Esophagus muscularis mucosa (tissue), 4 donors: ENCODE data around the gene TEX53. TPM values are rescaled to one million over a fixed set of nuclear protein-coding genes. Genes with fewer than 3 reads are reported as not detected.

Source experiments
- DNase-seq: peaks from one replicate; pipeline ENCODE4 v3.0.0-alpha.2; 2017; ENCODE audit errors: extremely low spot score
- H3K27ac ChIP-seq, 4 donors: fragments of 200-600 bp; sonication (generic); replicated peaks in 1 of 4; 1 replicate in 3 of 4; 2 replicates in 1 of 4; pipeline ENCODE4 v1.5.1; 2016 to 2019; ENCODE audit warnings: mild to moderate bottlenecking in 1 of 4
- H3K27me3 ChIP-seq, 4 donors: fragments of 200-600 bp; sonication (generic); one replicate each; pipeline versions ENCODE4 v1.5.1 to v1.6.0; 2016 to 2019
- H3K36me3 ChIP-seq, 4 donors: fragments of 200-600 bp; sonication (generic); one replicate each; pipeline ENCODE4 v1.5.1; 2016 to 2019
- H3K4me1 ChIP-seq, 4 donors: fragments of 200-600 bp; sonication (generic); one replicate each; pipeline ENCODE4 v1.5.1; 2016 to 2019
- H3K4me3 ChIP-seq, 4 donors: fragments of 200-600 bp; sonication (generic); 1 replicate in 2 of 4; 2 replicates in 2 of 4; pipeline ENCODE4 v1.5.1; 2016 to 2019; ENCODE audit warnings: mild to moderate bottlenecking in 4 of 4, moderate library complexity in 1 of 4
- H3K9me3 ChIP-seq, 4 donors: fragments of 200-600 bp; sonication (generic); 1 replicate in 3 of 4; 2 replicates in 1 of 4; pipeline ENCODE4 v1.5.1; 2016 to 2019
- EP300 ChIP-seq: sonication (generic); formaldehyde crosslinking; IDR thresholded peaks from one replicate; pipeline ENCODE4 v1.6.1; 2017; ENCODE audit warnings: antibody characterized with exemption
- POLR2A ChIP-seq: fragments of 450-650 bp; IDR thresholded peaks from one replicate; pipeline ENCODE4 v1.6.1; 2017; ENCODE audit warnings: antibody characterized with exemption, moderate library complexity, mild to moderate bottlenecking, low read depth
- POLR2AphosphoS5 ChIP-seq, 2 donors: sonication (generic); formaldehyde crosslinking; IDR thresholded peaks; one replicate each; pipeline ENCODE4 v1.6.1; 2017; ENCODE audit warnings: antibody characterized with exemption in 2 of 2
- WGBS: methylation state at CpG from one replicate; pipeline ENCODE4 v1.1.5; 2018; 5-methylcytosine and 5-hydroxymethylcytosine counted together
- intact Hi-C: fragments of 100-400 bp; cut with DNase I; formaldehyde crosslinking; loops from one replicate; pipeline ENCODE4 v1.15.1; 2023
- total RNA-seq, 4 donors: library from RNA; depleted of rRNA; stranded (reverse); fragments of >200 nt; gene quantifications; one replicate each; pipeline versions ENCODE4 v1.1.0 to v1.2.1, GENCODE V29; 2016
- TF ChIP-seq, protein P1 (sequence below), 3 experiments: fragments of 200-600 bp in 2 of 3; fragments of 450-650 bp in 1 of 3; sonication (generic) in 2 of 3; IDR thresholded peaks; one replicate each; pipeline ENCODE4 v1.5.1; 2017 to 2019; ENCODE audit warnings: antibody characterized with exemption in 3 of 3, mild to moderate bottlenecking in 2 of 3, moderate library complexity in 1 of 3

Gene TEX53
- total RNA-seq, 4 donors from 2014 or later, result not detected

DNA sequence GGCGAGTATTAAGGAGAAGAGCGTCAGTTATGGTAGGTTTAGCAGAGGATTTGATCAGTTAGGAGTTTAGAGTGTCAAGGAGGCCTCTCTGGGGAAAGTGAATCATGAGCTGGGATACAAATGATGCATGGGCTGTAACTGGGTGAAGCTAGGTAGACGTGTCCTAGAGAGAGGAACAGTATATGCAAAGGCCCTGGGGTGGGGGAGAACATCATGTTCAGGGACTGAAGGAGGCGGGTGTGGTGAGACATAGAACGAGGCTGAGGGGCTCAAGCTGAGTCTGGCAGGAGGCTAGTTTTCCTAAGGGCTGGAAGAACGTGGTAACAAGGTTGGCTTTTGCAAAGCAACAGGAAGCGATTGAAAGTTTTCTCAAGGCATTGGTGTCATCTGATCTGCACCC lies 36.0 kb downstream of the TEX53 start:
- 85% methylated on average over 7 of the region's 7 CpGs for WGBS
- no peak for DNase-seq
- Histone ChIP-seq H3K27me3 (no peaks in the 10 kb centered on the region), H3K36me3 (peaks cover 0 to 63% (median 22%) of the 10 kb centered on the region in 4 donors), H3K4me1 (peaks cover 0 to 26% (median 22%) of the 10 kb centered on the region in 4 donors), H3K27ac (peak overlapping the region in 1 of 4 donors; percentile 23), H3K9me3 (no peaks in the 10 kb centered on the region), H3K4me3 (no peak overlapping the region)
- TF ChIP-seq EP300, result no peak
- no peak for TF ChIP-seq POLR2A
- TF ChIP-seq, protein P1, sequence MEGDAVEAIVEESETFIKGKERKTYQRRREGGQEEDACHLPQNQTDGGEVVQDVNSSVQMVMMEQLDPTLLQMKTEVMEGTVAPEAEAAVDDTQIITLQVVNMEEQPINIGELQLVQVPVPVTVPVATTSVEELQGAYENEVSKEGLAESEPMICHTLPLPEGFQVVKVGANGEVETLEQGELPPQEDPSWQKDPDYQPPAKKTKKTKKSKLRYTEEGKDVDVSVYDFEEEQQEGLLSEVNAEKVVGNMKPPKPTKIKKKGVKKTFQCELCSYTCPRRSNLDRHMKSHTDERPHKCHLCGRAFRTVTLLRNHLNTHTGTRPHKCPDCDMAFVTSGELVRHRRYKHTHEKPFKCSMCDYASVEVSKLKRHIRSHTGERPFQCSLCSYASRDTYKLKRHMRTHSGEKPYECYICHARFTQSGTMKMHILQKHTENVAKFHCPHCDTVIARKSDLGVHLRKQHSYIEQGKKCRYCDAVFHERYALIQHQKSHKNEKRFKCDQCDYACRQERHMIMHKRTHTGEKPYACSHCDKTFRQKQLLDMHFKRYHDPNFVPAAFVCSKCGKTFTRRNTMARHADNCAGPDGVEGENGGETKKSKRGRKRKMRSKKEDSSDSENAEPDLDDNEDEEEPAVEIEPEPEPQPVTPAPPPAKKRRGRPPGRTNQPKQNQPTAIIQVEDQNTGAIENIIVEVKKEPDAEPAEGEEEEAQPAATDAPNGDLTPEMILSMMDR (IDR thresholded peaks at IDR 0.05), result no peak
- TF ChIP-seq POLR2AphosphoS5 (IDR thresholded peaks at IDR 0.05), result no peak
- intact Hi-C loops, result no loop called here

DNA sequence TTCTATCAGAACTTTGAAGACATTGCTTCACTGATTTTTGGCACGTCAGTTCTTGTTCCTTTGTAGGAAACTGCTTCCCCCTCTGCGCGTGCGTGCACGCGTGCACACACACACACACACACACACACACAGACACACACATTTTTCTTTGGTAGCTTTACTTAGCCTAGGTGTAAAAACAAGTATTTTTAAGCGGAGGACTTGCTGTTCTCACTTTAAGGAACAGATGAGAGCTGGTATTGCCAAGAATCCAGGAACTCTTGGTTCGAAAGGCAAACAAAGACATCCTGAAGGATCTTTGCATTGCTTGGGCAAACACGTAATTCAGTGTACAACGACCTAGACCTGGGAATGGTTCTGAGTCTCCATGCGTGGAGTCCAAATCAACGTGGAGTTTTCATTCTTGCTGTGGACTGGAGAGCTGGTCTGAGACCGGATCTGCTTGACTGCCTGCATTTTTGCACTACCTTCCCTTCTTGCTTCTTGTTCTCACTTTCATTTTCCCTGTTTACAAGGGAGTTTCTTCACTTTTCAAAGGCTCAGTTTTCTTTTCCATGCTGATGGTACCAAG lies 38.3 kb downstream of the TEX53 start:
- Histone ChIP-seq H3K27me3 (no peaks in the 10 kb centered on the region), H3K36me3 (peaks cover 0 to 43% (median 14%) of the 10 kb centered on the region in 4 donors), H3K4me1 (peaks cover 0 to 35% (median 29%) of the 10 kb centered on the region in 4 donors), H3K9me3 (no peaks in the 10 kb centered on the region), H3K27ac (peak overlapping the region in 3 of 4 donors; percentile 25 to 27 (median 26)), H3K4me3 (peak overlapping the region in 1 of 4 donors; percentile 35)
- 87% methylated on average over 13 of the region's 13 CpGs for WGBS
- intact Hi-C loops, result loop anchor here (10.0 kb wide), 1 partner anchor 114 kb away; the partner anchor contains the start of gene WHRN
- no peak for TF ChIP-seq POLR2A
- TF ChIP-seq, protein P1 (IDR thresholded peaks at IDR 0.05), result no peak
- TF ChIP-seq EP300, result no peak
- TF ChIP-seq POLR2AphosphoS5 (IDR thresholded peaks at IDR 0.05), result no peak
- DNase-seq, result no peak

DNA sequence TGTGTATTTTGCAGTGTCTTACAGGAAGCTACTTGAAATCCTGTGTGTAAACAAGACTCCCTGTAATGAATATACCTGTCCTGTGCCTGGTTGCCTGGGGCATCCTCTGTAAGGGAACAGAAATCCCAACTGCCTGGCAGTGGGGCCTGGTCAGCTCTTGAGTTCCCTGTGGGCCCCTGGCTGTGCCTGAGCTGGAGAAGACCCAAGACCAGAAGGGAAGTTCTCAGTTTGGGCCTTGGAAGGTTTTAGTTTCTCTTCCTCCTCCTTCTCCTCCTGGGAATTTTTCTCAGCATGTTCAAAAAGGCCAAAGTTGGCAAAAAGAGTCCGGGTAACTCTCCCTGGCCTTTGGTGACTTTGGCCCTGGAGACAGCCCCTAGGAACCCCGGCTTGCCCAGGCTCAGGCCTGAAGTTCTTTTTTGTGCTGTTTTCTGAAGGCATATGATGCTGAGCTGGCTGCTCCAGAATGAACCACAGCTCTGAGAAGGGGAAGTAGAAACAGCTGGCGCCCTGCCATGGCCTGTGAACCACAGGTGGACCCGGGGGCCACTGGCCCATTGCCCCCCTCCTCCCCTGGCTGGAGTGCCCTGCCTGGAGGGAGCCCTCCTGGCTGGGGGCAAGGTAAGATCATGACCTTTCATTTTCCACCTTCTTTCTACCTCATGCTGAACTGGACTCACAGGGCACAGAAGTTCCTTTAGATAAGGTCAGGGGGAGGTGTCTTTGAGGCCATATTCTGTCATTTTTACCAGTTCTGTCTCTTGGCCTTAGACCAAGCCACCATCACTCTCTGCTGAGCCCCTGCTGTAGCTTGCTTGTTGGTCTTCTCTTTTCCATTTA lies 40.7 kb downstream of the TEX53 start:
- peaks cover 0 to 3% (median 0%) of the 10 kb centered on the region in 4 donors for H3K9me3 ChIP-seq
- H3K4me1 ChIP-seq, result peaks cover 9 to 50% (median 43%) of the 10 kb centered on the region in 4 donors
- 63% methylated on average over 4 of the region's 4 CpGs for WGBS
- TF ChIP-seq, protein P1 (IDR thresholded peaks at IDR 0.05), result no peak
- TF ChIP-seq POLR2A, result no peak
- TF ChIP-seq EP300, result no peak
- no peak for TF ChIP-seq POLR2AphosphoS5 (IDR thresholded peaks at IDR 0.05)
- intact Hi-C loops, result loop anchor here (10.0 kb wide), 1 partner anchor 112 kb away; the partner anchor contains the start of gene WHRN
- H3K27me3 ChIP-seq, result no peaks in the 10 kb centered on the region
- H3K27ac ChIP-seq, result peak overlapping the region in 3 of 4 donors; percentile 2 to 52 (median 38)
- peaks cover 0 to 29% (median 14%) of the 10 kb centered on the region in 4 donors for H3K36me3 ChIP-seq
- no peak for DNase-seq
- no peak overlapping the region for H3K4me3 ChIP-seq

DNA sequence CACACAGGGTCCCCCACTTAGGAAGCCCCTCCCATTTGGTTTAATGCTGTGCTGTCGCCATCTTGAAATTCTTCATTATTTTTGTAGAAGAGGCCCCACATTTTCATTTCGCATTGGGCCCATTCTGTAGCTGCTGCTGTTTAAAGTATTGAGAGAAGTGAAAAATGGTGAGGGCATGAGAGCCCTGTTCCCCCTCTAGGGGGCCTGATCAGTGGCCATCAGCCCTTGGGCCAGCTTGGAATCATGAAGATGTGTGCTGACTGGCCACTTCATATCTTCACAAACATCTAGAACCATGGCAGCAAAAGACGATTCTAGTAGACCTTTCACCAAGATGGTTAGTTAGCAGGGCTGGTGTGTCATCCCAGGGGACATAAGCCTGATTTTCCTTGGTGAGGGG lies 43.2 kb downstream of the TEX53 start:
- Histone ChIP-seq H3K27ac (no peak overlapping the region), H3K36me3 (peaks cover 0 to 21% (median 13%) of the 10 kb centered on the region in 4 donors), H3K9me3 (peaks cover 0 to 3% (median 0%) of the 10 kb centered on the region in 4 donors), H3K4me1 (peaks cover 9 to 60% (median 51%) of the 10 kb centered on the region in 4 donors), H3K27me3 (no peaks in the 10 kb centered on the region), H3K4me3 (no peak overlapping the region)
- intact Hi-C loops, result loop anchor here (10.0 kb wide), 1 partner anchor 110 kb away; the partner anchor contains the start of gene WHRN
- no peak for DNase-seq
- no peak for TF ChIP-seq EP300
- no peak for TF ChIP-seq POLR2AphosphoS5 (IDR thresholded peaks at IDR 0.05)
- no peak for TF ChIP-seq POLR2A
- TF ChIP-seq, protein P1 (IDR thresholded peaks at IDR 0.05), result no peak
- WGBS, result 96% methylated on average over 3 of the region's 3 CpGs
